HepG2 (cell line): Measurements from ENCODE around the gene RPL35A. TPM values are rescaled to one million over a fixed set of nuclear protein-coding genes. Genes with fewer than 3 reads are reported as not detected.
A peak's percentile ranks its signal among the peaks of the same experiment; 100 is the strongest.

Source experiments
- CHD2 ChIP-seq: IDR thresholded peaks from 2 replicates; pipeline ENCODE4 v1.6.1; 2011; ENCODE audit warnings: low read depth, low read length, improper control_type of control experiment
- CREB1 ChIP-seq, 2 experiments: fragments of 450-650 bp in 1 of 2; IDR thresholded peaks; 2 replicates each; pipeline ENCODE4 v1.6.1; 2016 to 2017; ENCODE audit warnings: control low read depth in 1 of 2, mild to moderate bottlenecking in 1 of 2, missing compliant biosample characterization in 1 of 2, missing genetic modification characterization in 1 of 2
- ELF4 ChIP-seq: sonication (generic); formaldehyde crosslinking; IDR thresholded peaks from 2 replicates; pipeline ENCODE4 v1.5.0; 2020; ENCODE audit warnings: missing genetic modification reagents, mild to moderate bottlenecking, moderate library complexity, borderline replicate concordance
- FOXM1 ChIP-seq: sonication (generic); formaldehyde crosslinking; IDR thresholded peaks from 2 replicates; pipeline ENCODE4 v1.5.0; 2020; ENCODE audit warnings: missing genetic modification reagents
- GPN1 ChIP-seq: sonication (generic); formaldehyde crosslinking; IDR thresholded peaks from 2 replicates; pipeline ENCODE4 v1.5.1; 2020; ENCODE audit warnings: missing genetic modification reagents, borderline replicate concordance
- HNF4G ChIP-seq, 2 experiments: sonication (generic) in 1 of 2; formaldehyde crosslinking in 1 of 2; IDR thresholded peaks; 2 replicates each; pipeline versions ENCODE4 v1.4.0 to v1.6.1; 2011 to 2020; ENCODE audit warnings: borderline replicate concordance in 2 of 2, low read depth in 2 of 2, mild to moderate bottlenecking in 2 of 2, low read length in 1 of 2, missing genetic modification reagents in 1 of 2, moderate library complexity in 1 of 2
- PCBP2 ChIP-seq: fragments of 200-400 bp; formaldehyde crosslinking; optimal IDR thresholded peaks from 2 replicates; pipeline ENCODE3; 2018; ENCODE audit warnings: low read length, low read depth; ENCODE audit not compliant: poor library complexity, severe bottlenecking
- PRDM10 ChIP-seq: sonication (generic); formaldehyde crosslinking; IDR thresholded peaks from 2 replicates; pipeline ENCODE4 v1.4.0; 2020; ENCODE audit warnings: low read depth, missing genetic modification reagents
- RFX3 ChIP-seq: IDR thresholded peaks from 2 replicates; pipeline ENCODE4 v1.6.1; 2016; ENCODE audit warnings: missing biosample characterization, missing genetic modification reagents
- SMAD1 ChIP-seq: sonication (generic); formaldehyde crosslinking; IDR thresholded peaks from 2 replicates; pipeline ENCODE4 v1.4.0; 2020; ENCODE audit warnings: missing genetic modification reagents, low read depth, mild to moderate bottlenecking, borderline replicate concordance
- SP2 ChIP-seq: sonication (generic); formaldehyde crosslinking; IDR thresholded peaks from 2 replicates; pipeline ENCODE4 v1.5.1; 2020; ENCODE audit warnings: mild to moderate bottlenecking, missing genetic modification reagents
- TAF1 ChIP-seq: sonication (generic); formaldehyde crosslinking; IDR thresholded peaks from 2 replicates; pipeline ENCODE4 v1.4.0; 2020; ENCODE audit warnings: missing genetic modification reagents
- THAP7 ChIP-seq: sonication (generic); formaldehyde crosslinking; IDR thresholded peaks from 2 replicates; pipeline ENCODE4 v1.8.1; 2023; ENCODE audit warnings: mild to moderate bottlenecking, missing genetic modification reagents
- THAP9 ChIP-seq: sonication (generic); formaldehyde crosslinking; IDR thresholded peaks from 2 replicates; pipeline ENCODE4; 2020; ENCODE audit warnings: missing genetic modification reagents, mild to moderate bottlenecking, borderline replicate concordance
- ZNF138 ChIP-seq: sonication (generic); formaldehyde crosslinking; IDR thresholded peaks from 2 replicates; pipeline ENCODE4 v1.5.0; 2020; ENCODE audit warnings: mild to moderate bottlenecking, low read depth, missing genetic modification reagents
- ZNF281 ChIP-seq: sonication (generic); formaldehyde crosslinking; IDR thresholded peaks from 2 replicates; pipeline ENCODE4 v1.4.0; 2020; ENCODE audit warnings: missing genetic modification reagents, borderline replicate concordance
- ZNF746 ChIP-seq: sonication (generic); formaldehyde crosslinking; IDR thresholded peaks from 2 replicates; pipeline ENCODE4 v1.8.0; 2022; ENCODE audit warnings: mild to moderate bottlenecking, missing genetic modification reagents
- polyA plus RNA-seq, 8 experiments: library from polyadenylated mRNA; depleted of rRNA in 3 of 8; stranded (reverse) in 7 of 8; unstranded in 1 of 8; fragments of >200 nt; fragmentation: Illumina TruSeq in 4 of 8; extraction: Trizol in 4 of 8; gene quantifications; 2 replicates each; pipeline versions ENCODE4 v1.2.1 to v1.2.3, GENCODE V29; 2011 to 2016; ENCODE audit warnings: low read depth in 4 of 8, missing spikeins in 1 of 8, mixed read lengths in 1 of 8; ENCODE audit not compliant: insufficient read depth in 1 of 8
- total RNA-seq, 5 experiments: library from RNA; depleted of rRNA; stranded (reverse); fragments of >200 nt; fragmentation: Illumina TruSeq; extraction: Trizol; gene quantifications; 2 replicates each; pipeline ENCODE4 v1.2.3, GENCODE V29; 2016; ENCODE audit warnings: low read depth in 1 of 5

RPL35A gene
- total and polyA plus RNA-seq, 2 of the 13 experiments (the other 11 are each of a cell fraction or from before 2014, with no cell fraction given), result 1,001 to 1,582 TPM

GRCh38 chr3:197959891-197960693 lies 10.1 kb downstream of the RPL35A start, which contains the start of gene LMLN (continued):
- TF ChIP-seq ZNF281 (CRISPR knock-in tag) (peak; percentile 40; the same call in 1 of the 2 replicates), HNF4G (IDR thresholded peaks at IDR 0.05; ENCODE audit: borderline replicate concordance, low read depth, low read length) (no peak), HNF4G (CRISPR knock-in tag; IDR thresholded peaks at IDR 0.05; ENCODE audit: borderline replicate concordance, low read depth) (no peak), PRDM10 (CRISPR knock-in tag) (no peak), TAF1 (CRISPR knock-in tag) (peak; percentile 76; the same call in 1 of the 2 replicates), ELF4 (CRISPR knock-in tag) (no peak), RFX3 (peak; percentile 90), CHD2 (no peak), SP2 (peak; percentile 56; the same call in 1 of the 2 replicates), CREB1 (IDR thresholded peaks at IDR 0.05) (peak; percentile 90), CREB1 (CRISPR knock-in tag; IDR thresholded peaks at IDR 0.05) (peak; percentile 91), GPN1 (CRISPR knock-in tag) (no peak), FOXM1 (CRISPR knock-in tag) (no peak), ZNF138 (CRISPR knock-in tag) (no peak), SMAD1 (CRISPR knock-in tag) (no peak), THAP9 (CRISPR knock-in tag) (peak; percentile 73; the same call in 1 of the 2 replicates), THAP7 (CRISPR knock-in tag) (peak; percentile 59; the same call in 1 of the 2 replicates), PCBP2 (no peak), ZNF746 (CRISPR knock-in tag) (no peak)
